Caco-2 (cell line): ENCODE results near the gene ZNF311. TPM values are rescaled to one million over a fixed set of nuclear protein-coding genes. Genes with fewer than 3 reads are reported as not detected.

Experiments used
- Bru-seq: library from RNA; stranded (reverse); fragments of 400-500 nt; gene quantifications from one replicate; lab custom pipeline; 2021; lab: Mats Ljungman, UMichigan
- BruChase-seq, 2 experiments: library from RNA; stranded (reverse); fragments of 400-500 nt; gene quantifications; one replicate each; lab custom pipeline; 2021; lab: Mats Ljungman, UMichigan
- BruUV-seq: library from RNA; stranded (reverse); fragments of 400-500 nt; replicated peaks from 2 replicates; lab custom pipeline; 2021; lab: Mats Ljungman, UMichigan
- CTCF ChIA-PET: fragments of 300-600 bp; sonication (Branson Sonifier 250); formaldehyde crosslinking; loops from one replicate; lab custom pipeline; 2022; ENCODE audit warnings: antibody characterized with exemption; lab: Charles Lee
- POLR2A ChIA-PET: fragments of 300-600 bp; sonication (Branson Sonifier 250); formaldehyde crosslinking; loops from one replicate; lab custom pipeline; 2022; ENCODE audit warnings: antibody characterized with exemption; lab: Charles Lee
- DNase-seq, 2 experiments: peaks; one replicate each; pipeline versions ENCODE4 v3.0.0 to v3.0.0-alpha.2; 2020 to 2022
- H3K27me3 ChIP-seq: replicated peaks from 2 replicates; pipeline ENCODE4 v1.6.0; 2011; ENCODE audit warnings: low read length; ENCODE audit not compliant: control insufficient read depth, insufficient read depth
- H3K36me3 ChIP-seq: 2 replicates; pipeline ENCODE4 v1.5.1; 2011; ENCODE audit warnings: low read length; ENCODE audit not compliant: control insufficient read depth, insufficient read depth
- H3K4me1 ChIP-seq: fragments of 250-450 bp; sonication (Bioruptor Pico); 2 replicates; pipeline ENCODE4 v1.5.1; 2020; ENCODE audit warnings: mild to moderate bottlenecking
- H3K4me3 ChIP-seq: 2 replicates; pipeline ENCODE4 v1.5.1; 2011; ENCODE audit warnings: low read depth, mild to moderate bottlenecking, control low read depth, low read length
- H3K9me3 ChIP-seq: fragments of 250-450 bp; sonication (Bioruptor Pico); 2 replicates; pipeline ENCODE4 v1.5.1; 2020; ENCODE audit warnings: mild to moderate bottlenecking, moderate library complexity
- H3K27ac Mint-ChIP-seq: one replicate; pipeline ENCODE4 v1.8.0; 2022; ENCODE audit warnings: mixed read lengths; ENCODE audit not compliant: unreplicated experiment
- H3K27me3 Mint-ChIP-seq: one replicate; pipeline ENCODE4 v1.8.0; 2022; ENCODE audit warnings: mixed read lengths; ENCODE audit not compliant: insufficient read depth, unreplicated experiment
- H3K36me3 Mint-ChIP-seq: one replicate; pipeline ENCODE4 v1.8.0; 2022; ENCODE audit warnings: mild to moderate bottlenecking, mixed read lengths; ENCODE audit not compliant: insufficient read depth, unreplicated experiment
- H3K4me1 Mint-ChIP-seq: one replicate; pipeline ENCODE4 v1.8.0; 2022; ENCODE audit warnings: low read depth, mixed read lengths; ENCODE audit not compliant: unreplicated experiment
- H3K4me3 Mint-ChIP-seq: one replicate; pipeline ENCODE4 v1.8.0; 2022; ENCODE audit warnings: mild to moderate bottlenecking, moderate library complexity, mixed read lengths; ENCODE audit not compliant: unreplicated experiment
- H3K9me3 Mint-ChIP-seq: one replicate; pipeline ENCODE4 v1.8.0; 2022; ENCODE audit warnings: mixed read lengths; ENCODE audit not compliant: unreplicated experiment
- intact Hi-C: fragments of 100-400 bp; cut with micrococcal nuclease; formaldehyde crosslinking; loops from one replicate; pipeline ENCODE4 v1.10.0; 2022; ENCODE audit not compliant: unreplicated experiment
- long read RNA-seq: library from polyadenylated mRNA; stranded (forward); transcript quantifications from one replicate; pipeline ENCODE4 v2.0.0, GENCODE V29; 2022
- total RNA-seq: library from RNA; stranded (reverse); gene quantifications from 2 replicates; pipeline ENCODE4 v1.2.3, GENCODE V29; 2022
- TF ChIP-seq, protein P1 (sequence below), 2 experiments: fragments of 200-600 bp in 1 of 2; IDR thresholded peaks; 1 replicate in 1 of 2; 2 replicates in 1 of 2; pipeline versions ENCODE4 v1.5.1 to v1.8.0; 2011 to 2022; ENCODE audit warnings: antibody characterized with exemption in 1 of 2, control low read depth in 1 of 2, inconsistent platforms in 1 of 2, low read depth in 1 of 2, low read length in 1 of 2, mild to moderate bottlenecking in 1 of 2, moderate library complexity in 1 of 2; ENCODE audit not compliant: insufficient read depth in 1 of 2, severe bottlenecking in 1 of 2, unreplicated experiment in 1 of 2

The ZNF311 gene
- total RNA-seq = 1.8 and 2.9 TPM in 2 replicates
- percentile 56 among the genes with signal in this experiment for Bru-seq, nascent RNA
- BruChase-seq, experiment 1, labeled RNA remaining after a 2-hour chase = percentile 54 among the genes with signal in this experiment
- percentile 53 among the genes with signal in this experiment for BruChase-seq, experiment 2, labeled RNA remaining after a 6-hour chase
- long read RNA-seq, partial matches to known transcripts = 1 of 4 reads
- long read RNA-seq, other reads (novel, unspliced or antisense) = 3 of 4 reads

DNA sequence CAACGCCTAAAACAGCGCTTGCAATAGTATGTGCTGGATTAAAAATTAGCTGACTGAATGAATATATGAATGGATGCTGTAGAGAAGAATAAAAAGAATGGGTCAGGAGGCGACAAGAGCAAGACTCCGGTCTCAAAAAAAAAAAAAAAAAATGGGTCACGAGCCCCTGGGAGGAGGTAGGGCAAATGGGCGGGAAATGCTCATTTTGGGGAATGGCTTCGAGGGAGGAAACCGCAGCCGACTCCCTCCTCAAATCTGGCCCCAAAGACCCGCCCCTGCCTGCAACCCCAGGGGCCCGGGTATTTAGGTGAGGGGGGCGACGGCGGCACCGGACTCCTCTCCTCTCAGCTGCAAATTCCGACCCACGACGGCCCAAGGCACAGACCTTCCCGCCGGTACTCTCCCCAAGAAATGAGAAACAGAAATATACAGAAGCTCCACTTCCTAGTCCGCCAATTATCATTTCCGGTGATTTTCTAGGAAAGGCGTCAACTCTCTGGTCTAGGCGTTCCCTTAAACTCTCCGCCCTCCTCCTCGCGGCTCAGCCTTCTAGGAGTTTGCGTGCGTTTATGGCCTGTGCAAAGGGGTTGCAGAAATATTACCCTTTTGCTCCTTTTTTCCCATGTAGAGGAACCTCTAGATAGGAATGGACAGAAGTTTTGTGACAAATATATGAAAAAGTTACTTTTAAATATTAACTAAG, at the start of gene ZNF311:
TSS of gene ZNF311 (minus strand) at position 133 of the 703 bp plus-strand sequence. CDS start 1,361 bp downstream, outside the sequence.
- H3K9me3 ChIP-seq = no peaks in the 10 kb centered on the region
- CTCF ChIA-PET = interaction anchor here (0.7 kb wide), 1 partner anchor 166 kb away, joined by 3 read pairs; no protein-coding TSS in a partner anchor
- POLR2A ChIA-PET = interaction anchor here (0.6 to 1.4 kb wide), 2 partner anchors 20 to 167 kb away, joined by 3 to 11 read pairs; no protein-coding TSS in a partner anchor
- intact Hi-C loops = loop anchor here (1.0 kb wide), 1 partner anchor 20 kb away; no protein-coding TSS in a partner anchor
- DNase-seq = peak in 1 of 2 experiments; percentile 41
- H3K36me3 ChIP-seq = no peaks in the 10 kb centered on the region
- peaks cover 3% of the 10 kb centered on the region; the same call in 1 of the 2 replicates for H3K4me1 ChIP-seq
- Mint-ChIP-seq H3K36me3 (peaks cover 5% of the 10 kb centered on the region), H3K27ac (peak within 1 kb of the TSS; percentile 82), H3K4me3 (peak within 1 kb of the TSS; percentile 85), H3K27me3 (no peaks in the 10 kb centered on the region), H3K4me1 (peaks cover 9% of the 10 kb centered on the region), H3K9me3 (no peaks in the 10 kb centered on the region)
- TF ChIP-seq, protein P1, sequence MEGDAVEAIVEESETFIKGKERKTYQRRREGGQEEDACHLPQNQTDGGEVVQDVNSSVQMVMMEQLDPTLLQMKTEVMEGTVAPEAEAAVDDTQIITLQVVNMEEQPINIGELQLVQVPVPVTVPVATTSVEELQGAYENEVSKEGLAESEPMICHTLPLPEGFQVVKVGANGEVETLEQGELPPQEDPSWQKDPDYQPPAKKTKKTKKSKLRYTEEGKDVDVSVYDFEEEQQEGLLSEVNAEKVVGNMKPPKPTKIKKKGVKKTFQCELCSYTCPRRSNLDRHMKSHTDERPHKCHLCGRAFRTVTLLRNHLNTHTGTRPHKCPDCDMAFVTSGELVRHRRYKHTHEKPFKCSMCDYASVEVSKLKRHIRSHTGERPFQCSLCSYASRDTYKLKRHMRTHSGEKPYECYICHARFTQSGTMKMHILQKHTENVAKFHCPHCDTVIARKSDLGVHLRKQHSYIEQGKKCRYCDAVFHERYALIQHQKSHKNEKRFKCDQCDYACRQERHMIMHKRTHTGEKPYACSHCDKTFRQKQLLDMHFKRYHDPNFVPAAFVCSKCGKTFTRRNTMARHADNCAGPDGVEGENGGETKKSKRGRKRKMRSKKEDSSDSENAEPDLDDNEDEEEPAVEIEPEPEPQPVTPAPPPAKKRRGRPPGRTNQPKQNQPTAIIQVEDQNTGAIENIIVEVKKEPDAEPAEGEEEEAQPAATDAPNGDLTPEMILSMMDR (IDR thresholded peaks at IDR 0.05; ENCODE audit: insufficient read depth in 1 of 2, low read depth in 1 of 2, low read length in 1 of 2, severe bottlenecking in 1 of 2, unreplicated experiment in 1 of 2) = no peak
- BruUV-seq = TSS peak; percentile 91
- peak within 1 kb of the TSS; percentile 36 for H3K4me3 ChIP-seq
- no peaks in the 10 kb centered on the region for H3K27me3 ChIP-seq

DNA sequence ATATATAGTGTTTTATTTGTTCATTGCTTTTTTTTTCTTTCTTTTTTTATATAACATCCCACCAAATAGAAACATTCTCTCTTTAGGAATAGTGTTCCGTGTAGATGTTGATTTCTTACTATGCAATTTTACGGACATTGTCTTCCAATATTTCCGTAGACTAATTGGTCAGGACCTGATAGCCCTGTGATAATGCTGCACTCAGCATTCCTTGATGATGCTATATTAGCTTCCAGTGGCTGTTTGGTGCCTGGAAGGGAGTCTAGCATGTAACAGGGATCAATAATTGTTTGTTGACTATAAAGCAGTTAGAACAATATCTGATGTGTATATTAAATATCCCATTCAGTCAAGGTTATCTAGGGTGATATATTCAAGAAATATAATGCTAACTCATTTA, 46.6 kb upstream of the ZNF311 start:
- intact Hi-C loops = no loop called here
- Histone ChIP-seq H3K4me1 (no peaks in the 10 kb centered on the region), H3K4me3 (no peak overlapping the region), H3K27me3 (no peaks in the 10 kb centered on the region), H3K36me3 (no peaks in the 10 kb centered on the region), H3K9me3 (no peaks in the 10 kb centered on the region)
- H3K9me3 Mint-ChIP-seq = no peaks in the 10 kb centered on the region
- no TSS peak for BruUV-seq
- ChIA-PET CTCF (no interaction called here), POLR2A (no interaction called here)
- TF ChIP-seq, protein P1 (IDR thresholded peaks at IDR 0.05; ENCODE audit: insufficient read depth in 1 of 2, low read depth in 1 of 2, low read length in 1 of 2, severe bottlenecking in 1 of 2, unreplicated experiment in 1 of 2) = no peak
- DNase-seq = no peak
- H3K36me3 Mint-ChIP-seq = no peaks in the 10 kb centered on the region
- H3K27ac Mint-ChIP-seq = no peak overlapping the region
- no peaks in the 10 kb centered on the region for H3K4me1 Mint-ChIP-seq
- H3K27me3 Mint-ChIP-seq = peaks cover 18% of the 10 kb centered on the region
- no peak overlapping the region for H3K4me3 Mint-ChIP-seq

DNA sequence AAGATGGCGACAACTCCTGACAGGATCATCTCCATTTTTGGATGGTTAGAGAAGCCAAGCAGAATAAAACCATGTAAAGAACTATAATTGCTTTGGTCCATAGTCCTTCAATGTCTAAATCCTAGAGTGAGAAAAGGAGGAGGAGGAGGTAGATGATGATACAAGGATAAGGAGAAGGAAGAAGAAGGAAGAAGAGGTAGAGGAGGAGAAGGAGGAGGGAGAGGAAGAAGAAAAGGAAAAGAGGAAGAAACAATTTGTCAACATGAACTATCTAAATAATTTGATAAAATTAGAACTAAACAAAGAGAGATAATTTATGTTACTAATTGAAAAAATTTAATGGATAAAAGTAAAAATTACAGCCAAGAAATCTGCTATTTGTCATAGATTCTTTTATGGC, 40.0 kb upstream of the ZNF311 start, which contains the start of gene OR2W1:
TSS of gene OR2W1 (minus strand) at position 101 of the 400 bp plus-strand sequence. CDS start at position 101, 0 bp downstream.
- TF ChIP-seq, protein P1 (IDR thresholded peaks at IDR 0.05; ENCODE audit: insufficient read depth in 1 of 2, low read depth in 1 of 2, low read length in 1 of 2, severe bottlenecking in 1 of 2, unreplicated experiment in 1 of 2) = no peak
- no TSS peak for BruUV-seq
- no peaks in the 10 kb centered on the region for H3K36me3 ChIP-seq
- DNase-seq = no peak
- no peaks in the 10 kb centered on the region for H3K9me3 ChIP-seq
- H3K4me1 ChIP-seq = no peaks in the 10 kb centered on the region
- Mint-ChIP-seq H3K4me1 (no peaks in the 10 kb centered on the region), H3K36me3 (no peaks in the 10 kb centered on the region), H3K27ac (no peak within 1 kb of the TSS), H3K9me3 (no peaks in the 10 kb centered on the region), H3K4me3 (no peak within 1 kb of the TSS), H3K27me3 (peaks cover 17% of the 10 kb centered on the region)
- CTCF ChIA-PET = no interaction called here
- intact Hi-C loops = no loop called here
- H3K27me3 ChIP-seq = no peaks in the 10 kb centered on the region
- POLR2A ChIA-PET = no interaction called here
- H3K4me3 ChIP-seq = no peak within 1 kb of the TSS
